SHP77 treated with DMSO at 0.1 percent for 48 hours (cell line): ENCODE results near the gene MAML2.
A peak's percentile ranks its signal among the peaks of the same experiment; 100 is the strongest.

Experiments used
- DNase-seq: peaks from one replicate; lab custom pipeline; 2025; lab: John Stamatoyannopoulos, UW

MAML2 gene

GRCh38 chr11:96342961-96343711 is at the start of gene MAML2:
Gene MAML2 (minus strand): TSS chr11:96343195. CDS start chr11:96341895, 1,300 bp downstream.
- DNase-seq = peak; percentile 43

DNA sequence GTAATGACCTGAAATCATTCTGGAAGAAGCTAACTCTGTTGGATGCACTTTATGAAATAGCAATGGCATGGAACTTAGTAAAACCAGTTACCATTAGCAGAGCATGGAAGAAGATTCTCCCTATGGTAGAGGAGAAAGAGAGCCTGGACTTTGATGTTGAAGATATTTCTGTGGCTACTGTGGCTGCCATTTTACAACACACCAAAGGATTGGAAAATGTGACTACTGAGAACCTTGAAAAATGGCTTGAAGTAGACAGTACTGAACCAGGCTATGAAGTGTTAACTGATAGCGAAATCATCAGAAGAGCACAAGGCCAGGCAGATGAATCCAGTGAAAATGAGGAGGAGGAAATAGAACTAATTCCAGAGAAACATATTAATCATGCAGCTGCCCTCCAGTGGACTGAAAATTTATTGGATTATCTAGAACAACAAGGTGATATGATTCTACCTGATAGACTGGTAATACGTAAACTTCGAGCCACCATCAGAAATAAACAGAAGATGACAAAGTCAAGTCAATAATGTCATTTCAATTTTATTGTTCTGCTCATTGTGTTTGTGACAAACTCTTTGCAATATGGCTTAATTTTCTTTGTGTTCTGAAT is 48.8 kb upstream of the MAML2 start:
- no peak for DNase-seq

GRCh38 chr11:96390488-96390792 is 47.4 kb upstream of the MAML2 start:
- no peak for DNase-seq

DNA sequence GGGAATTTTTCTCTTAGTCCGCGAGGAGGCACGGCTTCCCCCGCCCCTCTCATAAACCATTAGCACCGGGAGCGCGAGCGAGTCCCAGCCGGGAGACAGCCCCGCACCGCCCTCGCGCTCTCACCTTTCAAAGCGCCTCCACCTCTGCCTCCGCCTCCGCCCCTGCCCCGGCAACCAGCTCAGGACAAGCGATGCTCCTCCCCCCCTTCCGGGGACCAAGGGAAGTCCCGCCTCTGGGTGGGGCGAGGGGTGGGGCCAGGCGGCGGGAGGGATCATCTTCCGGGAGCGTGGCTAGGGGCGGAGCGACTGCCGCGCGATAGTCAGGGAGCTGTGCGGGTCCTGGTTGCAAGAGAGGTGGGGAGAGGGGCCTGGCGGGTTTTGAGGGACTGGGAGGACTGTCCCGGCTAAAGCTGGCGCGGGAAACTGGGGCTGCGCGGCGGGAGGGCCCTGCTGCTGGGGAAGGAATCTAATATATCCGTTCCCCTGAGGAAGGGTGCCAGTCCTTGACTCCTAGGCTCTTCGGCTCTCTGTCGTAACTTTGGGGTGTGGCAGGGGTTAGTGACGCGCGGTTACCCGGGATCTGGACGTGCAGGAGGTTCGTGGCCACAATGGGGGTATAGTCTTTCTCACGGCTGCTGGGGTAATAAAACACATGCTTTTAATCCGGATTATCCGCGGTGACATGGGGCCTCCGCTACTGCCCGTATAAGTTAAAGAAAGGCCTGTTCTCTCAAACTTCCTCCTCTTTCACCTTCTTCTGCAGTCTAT is 46.9 kb upstream of the MAML2 start, which contains the start of the genes CCDC82 and JRKL:
TSS of gene CCDC82 (minus strand) at position 193 of the 768 bp plus-strand sequence. CDS start 5,165 bp downstream, outside the sequence.
TSS of gene JRKL (plus strand) at position 294 of the 768 bp plus-strand sequence. CDS start 637 bp downstream, outside the sequence.
- DNase-seq = peak; percentile 84

GRCh38 chr11:96388891-96389719 is 46.1 kb upstream of the MAML2 start:
- DNase-seq = peak; percentile 64

- no peak for DNase-seq
Measured at GRCh38 chr11:96385187-96385586, 42.2 kb upstream of the MAML2 start.

GRCh38 chr11:96384156-96384555 is 41.2 kb upstream of the MAML2 start:
- peak; percentile 66 for DNase-seq

GRCh38 chr11:96376796-96377195 is 33.8 kb upstream of the MAML2 start:
- DNase-seq = no peak

- DNase-seq = no peak
Measured at GRCh38 chr11:96373826-96374225, 30.8 kb upstream of the MAML2 start.

GRCh38 chr11:96367342-96367741 is 24.3 kb upstream of the MAML2 start:
- no peak for DNase-seq

- DNase-seq = no peak
Measured at GRCh38 chr11:96366024-96366423, 23.0 kb upstream of the MAML2 start.

- no peak for DNase-seq
Measured at GRCh38 chr11:96365493-96365892, 22.5 kb upstream of the MAML2 start.

DNA sequence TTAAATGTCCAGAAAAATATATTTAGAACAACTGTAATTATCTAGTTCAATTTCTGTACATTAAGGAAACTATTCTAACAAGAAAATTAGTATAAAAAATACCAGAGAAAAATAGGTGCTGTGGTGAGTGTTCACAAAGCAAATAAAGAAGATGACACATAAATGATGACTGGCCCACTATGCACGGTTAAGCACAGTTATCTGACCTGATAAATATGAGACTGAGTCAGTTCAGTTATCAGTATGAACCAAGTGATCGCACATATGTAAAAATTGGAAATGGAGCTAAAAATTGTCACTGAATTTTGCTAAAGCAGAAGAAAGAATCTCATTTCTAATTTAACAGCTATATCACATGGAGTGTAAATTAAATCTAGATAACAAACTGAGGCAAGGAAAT is 18.8 kb upstream of the MAML2 start:
- no peak for DNase-seq

GRCh38 chr11:96358321-96358720 is 15.3 kb upstream of the MAML2 start:
- DNase-seq = no peak

DNA sequence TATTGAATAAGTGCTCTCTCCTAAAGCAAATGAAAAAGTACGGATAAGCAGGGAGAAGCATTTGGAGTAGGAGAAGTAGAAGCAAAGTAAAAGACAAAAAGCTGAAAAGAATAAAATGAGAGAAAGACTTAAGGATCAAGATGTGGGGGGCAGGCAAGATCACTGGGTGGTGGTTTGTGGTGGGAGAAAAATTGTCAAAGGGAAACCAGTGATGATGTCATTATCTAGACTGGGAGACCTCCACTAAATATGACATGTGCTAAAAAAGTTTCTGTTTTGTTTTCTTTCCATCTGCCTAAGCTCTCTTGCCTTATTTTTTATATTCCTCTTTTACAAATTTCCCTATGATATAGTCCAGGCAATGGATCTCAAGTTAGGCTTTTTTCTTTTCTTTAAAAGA is 14.8 kb upstream of the MAML2 start:
- DNase-seq = no peak

GRCh38 chr11:96356848-96357247 is 13.9 kb upstream of the MAML2 start:
- no peak for DNase-seq

DNA sequence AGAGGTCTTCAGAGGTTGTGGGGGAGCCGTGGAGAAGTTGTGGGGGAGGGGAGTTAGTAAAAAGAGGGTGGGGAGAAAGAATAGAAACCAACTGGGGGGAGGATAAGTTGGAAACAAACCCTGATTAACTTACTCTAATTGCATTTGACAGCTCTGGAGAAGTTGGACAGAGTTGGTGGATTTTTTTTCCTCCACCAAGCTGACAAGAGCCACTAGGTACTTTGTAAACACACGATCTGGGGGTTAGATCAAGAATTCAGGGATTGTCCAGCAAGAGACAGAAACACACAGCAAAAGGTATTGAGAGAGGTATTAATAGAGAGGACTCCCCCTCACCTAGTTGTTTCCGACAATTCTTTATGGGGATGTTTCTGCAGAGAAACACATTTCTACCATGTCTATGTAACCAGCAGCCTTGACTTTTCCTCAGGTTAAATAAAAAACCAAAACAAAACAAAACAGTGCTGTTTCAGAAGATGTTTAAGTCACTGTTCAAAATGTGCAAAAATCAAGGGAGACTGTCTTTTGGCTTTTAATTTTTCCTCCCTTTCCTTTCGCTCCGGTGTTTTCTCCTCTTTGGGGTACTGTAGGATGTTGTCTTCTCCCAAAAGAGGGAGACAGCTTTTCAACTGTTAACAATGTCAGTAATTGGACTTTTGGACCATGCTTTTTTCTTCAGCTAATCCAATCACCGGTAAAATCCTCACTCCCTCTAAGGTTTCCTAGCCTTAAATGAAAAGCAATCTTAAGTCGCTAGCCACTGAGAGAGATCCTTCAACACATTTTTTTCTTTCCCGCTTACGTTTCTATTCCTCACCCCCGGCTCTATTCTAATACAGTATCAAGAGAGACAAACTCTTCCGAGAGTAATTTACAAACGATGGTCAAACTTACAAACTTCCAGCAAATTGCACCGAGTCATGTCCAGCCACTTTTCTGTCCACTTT is 708 bp downstream of the MAML2 start:
- DNase-seq = no peak

DNA sequence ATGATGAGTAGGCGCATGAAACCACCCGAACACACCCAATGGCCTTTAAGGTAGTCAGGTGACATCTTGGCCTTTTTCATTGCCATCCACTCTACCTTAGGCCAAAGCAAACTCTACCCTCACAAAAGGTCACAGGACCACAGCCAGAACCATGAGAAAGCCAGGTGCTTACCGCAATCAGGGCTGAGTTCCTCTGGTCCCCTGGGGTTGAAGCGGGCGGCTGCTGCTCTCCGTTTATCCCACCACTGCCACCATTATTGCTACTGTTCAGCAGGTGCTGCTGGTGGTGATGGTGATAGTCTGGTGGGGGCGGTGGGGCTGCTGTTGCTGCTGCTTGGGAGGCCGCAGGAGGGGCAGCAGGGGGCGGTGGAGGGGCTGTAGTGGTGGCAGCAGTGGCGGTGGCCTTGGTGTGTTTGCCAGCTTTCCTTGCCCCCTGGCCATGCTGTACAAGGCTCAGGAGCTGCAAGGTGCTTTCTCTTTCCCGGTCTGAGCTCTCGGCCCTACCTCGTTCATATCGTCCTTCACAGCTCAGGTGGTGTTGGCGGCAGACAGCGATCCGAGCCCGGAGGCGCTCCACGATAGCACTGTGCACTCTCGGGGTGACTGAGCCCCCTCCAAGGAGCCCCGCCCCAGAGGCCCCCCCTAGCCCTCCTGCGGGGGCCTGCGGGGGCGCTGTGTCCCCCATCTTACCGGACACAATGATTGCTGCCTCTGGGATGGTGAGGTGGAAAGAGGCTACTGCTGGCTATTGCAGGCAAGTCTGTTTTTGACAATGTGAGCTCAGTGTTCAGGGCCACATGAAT is 1.6 kb downstream of the MAML2 start:
- no peak for DNase-seq

DNA sequence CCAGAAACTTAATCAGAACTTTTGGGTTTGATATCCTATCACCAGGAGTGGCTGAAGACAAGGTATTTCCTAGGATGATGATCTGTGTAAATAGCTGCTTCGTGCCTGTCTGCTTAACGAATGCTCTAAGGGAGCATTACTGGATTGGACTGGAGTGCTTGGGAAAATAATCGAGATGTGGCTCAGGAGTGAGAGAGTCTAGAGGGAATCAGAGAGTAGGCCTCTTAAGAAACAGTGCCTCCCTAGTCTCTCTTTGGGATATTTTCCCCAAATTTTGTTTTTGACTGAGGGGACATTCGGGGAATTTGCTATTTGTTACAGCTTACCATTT is 2.5 kb downstream of the MAML2 start:
- DNase-seq = no peak
